ENCODE data around the gene NFU1.
A peak's percentile ranks its signal among the peaks of the same experiment; 100 is the strongest.
"Not testable (repeated sequence)": the region's sequence is repeated elsewhere in the genome, so short reads cannot be mapped to it uniquely, and the experiment has no call there.

NFU1 gene

DNA sequence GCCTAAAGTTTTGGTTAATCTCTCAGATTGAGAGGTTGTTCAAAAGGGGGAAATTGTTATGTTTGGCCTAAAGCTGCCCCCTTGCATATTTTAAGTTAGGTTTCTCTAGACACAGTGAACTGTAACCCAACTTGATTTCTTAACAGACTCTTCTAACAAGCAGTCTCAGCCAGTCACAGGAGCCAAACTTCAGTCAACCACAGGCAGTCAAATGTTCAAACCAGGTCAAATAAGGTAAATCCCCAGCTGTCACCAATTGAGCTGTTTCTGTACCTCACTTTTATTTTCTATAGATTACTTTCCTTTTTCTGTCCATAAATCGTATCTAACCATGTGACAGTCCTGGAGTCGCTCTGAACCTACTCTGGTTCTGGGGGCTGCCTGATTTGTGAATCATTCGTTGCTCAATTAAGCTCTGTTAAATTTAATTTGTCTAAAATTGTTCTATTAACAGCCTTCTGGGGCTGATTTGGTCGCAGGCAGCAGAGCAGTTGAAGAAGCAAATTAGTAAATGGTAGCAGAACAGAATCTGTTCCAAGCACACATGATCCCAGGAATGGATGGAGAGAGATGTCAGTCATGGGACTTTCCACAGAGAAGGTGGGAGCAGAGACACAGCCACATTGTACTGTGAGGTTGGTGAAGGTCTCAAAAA, 16.4 kb upstream of the NFU1 start:
- DNase-seq: no peak
- intact Hi-C loops (cut with DNase I): loop anchor here (10.0 kb wide), 1 partner anchor 261 kb away; no protein-coding TSS in a partner anchor

DNA sequence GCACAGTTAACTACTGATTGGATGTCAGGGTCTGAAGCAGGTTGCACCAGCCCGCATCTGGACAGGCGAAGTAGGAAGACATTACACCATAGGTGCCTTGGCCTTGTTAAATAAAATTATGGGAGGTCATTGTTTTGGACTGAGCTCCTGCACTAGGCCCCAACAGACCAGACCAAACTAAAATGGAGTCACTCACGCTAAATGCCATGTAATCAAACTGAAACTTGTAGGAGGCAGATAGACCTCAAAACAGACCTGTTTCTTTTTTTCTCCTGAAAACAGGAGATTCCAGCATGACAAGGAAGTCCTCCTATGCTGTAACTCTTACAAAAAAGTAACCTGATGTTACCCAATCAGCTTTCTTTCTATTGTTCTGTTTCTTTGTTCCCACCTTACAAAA, 15.5 kb upstream of the NFU1 start:
- intact Hi-C loops (cut with DNase I): loop anchor here (10.0 kb wide), 1 partner anchor 262 kb away; no protein-coding TSS in a partner anchor
- no peak for DNase-seq

DNA sequence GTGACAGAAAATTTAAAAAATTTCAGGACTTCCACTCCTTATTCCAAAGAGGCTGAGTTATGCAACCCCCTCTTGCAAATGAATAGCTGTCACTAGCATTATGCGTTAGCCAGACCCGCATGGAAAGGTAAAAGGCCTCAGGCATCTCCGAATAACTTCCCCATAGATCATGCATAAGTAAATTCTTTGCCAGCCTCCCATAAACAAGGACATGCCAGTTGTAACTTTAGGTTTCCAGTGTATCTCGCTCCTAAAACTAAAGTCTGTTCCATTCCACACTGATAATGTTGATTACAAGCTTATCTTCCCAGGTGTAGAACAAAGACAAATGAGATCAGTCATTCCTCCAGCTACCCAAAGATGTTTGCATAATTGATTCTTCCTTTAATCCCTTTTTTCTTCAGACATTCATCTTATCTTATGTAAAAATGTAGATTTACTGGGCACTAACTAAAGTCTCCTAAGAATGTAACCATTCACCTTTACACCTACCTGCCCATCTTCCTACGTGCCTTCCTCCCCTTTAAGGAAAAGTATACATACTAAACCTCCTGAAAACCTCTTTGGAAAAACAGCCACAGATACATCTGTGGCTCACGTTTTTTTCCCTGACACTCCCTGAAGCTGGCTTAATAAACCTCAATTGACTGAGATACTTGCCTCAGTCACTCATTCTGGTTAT, 13.6 kb upstream of the NFU1 start:
- intact Hi-C loops (cut with DNase I): loop anchor here (10.0 kb wide), 1 partner anchor 264 kb away; no protein-coding TSS in a partner anchor
- no peak for DNase-seq

DNA sequence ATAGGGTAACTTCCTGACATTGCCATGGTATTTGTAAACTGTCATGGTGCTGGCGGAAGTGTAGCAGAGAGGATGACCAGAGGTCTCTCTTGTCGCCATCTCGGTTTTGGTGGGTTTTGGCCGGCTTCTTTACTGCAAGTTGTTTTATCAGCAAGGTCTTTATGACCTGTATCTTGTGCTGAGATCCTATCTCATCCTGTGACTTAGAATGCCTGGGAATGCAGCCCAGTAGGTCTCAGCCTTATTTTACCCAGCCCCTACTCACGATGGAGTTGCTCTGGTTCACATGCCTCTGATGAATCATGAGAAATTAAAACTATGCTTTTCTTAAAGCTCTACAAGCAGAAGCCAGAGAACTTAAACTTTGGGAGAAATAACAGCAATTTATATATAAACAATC, 12.7 kb upstream of the NFU1 start:
- DNase-seq: no peak
- intact Hi-C loops (cut with DNase I): loop anchor here (10.0 kb wide), 2 partner anchors 55 to 265 kb away; no protein-coding TSS in a partner anchor

DNA sequence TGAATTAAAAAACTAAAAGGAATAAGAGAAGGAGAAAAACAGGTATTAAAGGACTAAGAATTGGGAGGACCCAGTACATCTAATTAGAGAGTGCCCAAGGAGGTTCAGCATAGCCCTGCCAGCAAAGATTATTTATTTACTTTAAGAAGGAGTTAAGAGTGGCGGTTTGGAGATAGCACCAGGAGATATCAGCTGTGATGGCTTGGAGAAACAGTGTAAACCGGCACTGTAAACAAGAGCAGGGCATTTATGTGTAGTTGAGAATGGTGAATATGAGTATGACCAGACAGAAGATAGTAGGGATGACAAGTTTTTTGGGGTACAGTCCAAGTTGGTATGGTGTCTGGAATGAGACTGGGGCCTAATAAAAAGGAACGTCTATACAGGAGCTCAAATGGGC, 6.4 kb upstream of the NFU1 start:
- DNase-seq: not testable (repeated sequence)
- intact Hi-C loops (cut with DNase I): loop anchor here (10.0 kb wide), 1 partner anchor 61 kb away; no protein-coding TSS in a partner anchor

DNA sequence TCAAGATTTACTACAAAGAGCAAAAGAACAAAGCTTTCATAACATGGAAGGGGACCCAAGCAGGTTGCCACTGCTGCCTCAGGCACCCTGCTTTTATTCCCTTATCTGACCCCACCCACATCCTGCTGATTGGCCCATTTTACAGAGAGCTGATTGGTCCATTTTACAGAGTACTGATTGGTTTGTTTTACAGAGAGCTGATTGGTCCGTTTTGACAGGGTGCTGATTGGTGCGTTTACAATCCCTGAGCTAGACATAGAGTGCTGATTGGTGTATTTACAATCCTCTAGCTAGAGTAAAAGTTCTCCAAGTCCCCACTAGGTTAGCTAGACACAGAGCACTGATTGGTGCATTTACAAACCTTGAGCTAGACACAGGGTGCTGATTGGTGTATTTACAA, 2.3 kb upstream of the NFU1 start:
- not testable (repeated sequence) for DNase-seq
- intact Hi-C loops (cut with DNase I): loop anchor here (10.0 kb wide), 1 partner anchor 105 kb away; no protein-coding TSS in a partner anchor

DNA sequence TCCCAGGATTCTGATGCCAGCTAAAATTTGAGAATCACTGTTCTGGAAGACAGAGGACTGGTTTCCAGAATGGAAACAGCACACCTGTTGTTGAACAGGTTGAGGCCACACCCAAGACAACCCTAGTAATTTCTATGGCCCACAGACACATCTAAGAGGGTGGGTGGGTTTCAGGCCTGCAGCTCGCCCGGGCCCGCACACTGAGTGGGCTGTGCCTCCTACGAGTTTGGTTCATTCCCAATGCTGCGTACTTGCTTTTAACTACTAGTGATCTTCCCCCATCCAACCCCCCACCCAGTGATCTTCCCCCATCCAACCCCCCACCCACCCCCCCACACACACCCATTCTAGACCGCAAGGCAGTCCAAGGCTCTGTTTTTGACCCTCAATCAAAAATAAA, 1.3 kb upstream of the NFU1 start:
- intact Hi-C loops (cut with DNase I): loop anchor here (10.0 kb wide), 1 partner anchor 106 kb away; no protein-coding TSS in a partner anchor
- DNase-seq: no peak

DNA sequence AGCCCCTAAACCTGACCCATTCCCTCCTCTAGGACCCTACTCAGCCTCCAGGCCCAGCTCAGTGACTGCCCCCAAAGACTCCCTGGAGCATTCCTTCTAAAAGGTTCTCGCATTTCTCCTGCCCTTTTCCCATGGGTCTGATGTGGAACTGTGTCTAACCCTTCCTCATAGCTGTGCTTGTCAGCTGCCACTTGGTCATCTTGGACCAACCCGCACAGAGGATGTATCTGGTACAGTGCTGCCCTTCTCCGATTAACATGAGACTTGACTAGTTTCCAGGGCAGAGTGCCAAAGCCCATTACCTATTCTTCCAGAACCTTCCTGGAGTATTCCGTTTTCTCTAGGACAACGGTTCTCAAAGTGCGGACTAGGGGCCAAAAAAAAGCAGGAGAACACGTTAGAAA, 518 bp upstream of the NFU1 start:
- intact Hi-C loops (cut with DNase I): loop anchor here (1.0 to 10.0 kb wide), 3 partner anchors 51 to 207 kb away; no protein-coding TSS in a partner anchor

DNA sequence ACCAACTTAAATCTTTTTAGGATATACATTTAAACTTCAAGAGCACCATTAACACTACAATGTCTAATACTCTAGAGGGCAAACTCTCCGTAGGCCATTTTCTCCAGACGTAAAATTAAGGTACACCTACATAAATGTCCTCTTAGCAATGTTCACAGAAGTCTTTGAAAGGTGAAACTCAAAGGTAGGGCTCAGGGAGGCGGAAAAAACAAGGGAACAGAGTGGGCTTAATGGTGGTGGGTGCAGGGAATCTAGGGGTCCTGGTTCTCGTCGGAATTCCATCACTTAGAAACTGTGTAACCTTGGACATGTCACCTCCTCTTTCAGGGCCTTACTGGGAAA, 668 bp downstream of the NFU1 start:
- DNase-seq: no peak
- intact Hi-C loops (cut with DNase I): loop anchor here (2.0 to 10.0 kb wide), 2 partner anchors 108 to 208 kb away; no protein-coding TSS in a partner anchor

More for the DNA sequence above, 518 bp upstream of the NFU1 start:
- peak in 1 of 10 donors; percentile 18 for DNase-seq

DNA sequence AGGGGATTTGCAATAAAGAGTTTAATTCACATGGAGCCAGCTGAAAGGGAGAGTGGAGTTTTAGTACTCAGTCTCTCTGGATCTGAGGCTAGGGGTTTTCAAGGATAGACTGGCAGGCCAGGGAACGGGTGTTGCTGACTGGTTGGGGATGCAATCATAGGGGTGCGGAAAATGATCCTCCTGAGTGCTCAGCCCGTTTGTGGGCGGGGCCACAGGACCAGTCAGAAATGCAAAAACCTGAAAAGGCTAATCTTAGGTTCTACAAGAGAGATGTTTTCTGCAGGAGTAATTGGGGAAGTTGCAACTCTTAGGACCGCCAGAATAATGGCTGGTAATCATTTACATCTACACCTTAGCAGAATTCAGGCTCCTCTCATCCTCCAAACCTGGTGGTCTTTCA, 2.5 kb downstream of the NFU1 start:
- DNase-seq: no peak
- intact Hi-C loops (cut with DNase I): loop anchor here (10.0 kb wide), 1 partner anchor 110 kb away; no protein-coding TSS in a partner anchor

DNA sequence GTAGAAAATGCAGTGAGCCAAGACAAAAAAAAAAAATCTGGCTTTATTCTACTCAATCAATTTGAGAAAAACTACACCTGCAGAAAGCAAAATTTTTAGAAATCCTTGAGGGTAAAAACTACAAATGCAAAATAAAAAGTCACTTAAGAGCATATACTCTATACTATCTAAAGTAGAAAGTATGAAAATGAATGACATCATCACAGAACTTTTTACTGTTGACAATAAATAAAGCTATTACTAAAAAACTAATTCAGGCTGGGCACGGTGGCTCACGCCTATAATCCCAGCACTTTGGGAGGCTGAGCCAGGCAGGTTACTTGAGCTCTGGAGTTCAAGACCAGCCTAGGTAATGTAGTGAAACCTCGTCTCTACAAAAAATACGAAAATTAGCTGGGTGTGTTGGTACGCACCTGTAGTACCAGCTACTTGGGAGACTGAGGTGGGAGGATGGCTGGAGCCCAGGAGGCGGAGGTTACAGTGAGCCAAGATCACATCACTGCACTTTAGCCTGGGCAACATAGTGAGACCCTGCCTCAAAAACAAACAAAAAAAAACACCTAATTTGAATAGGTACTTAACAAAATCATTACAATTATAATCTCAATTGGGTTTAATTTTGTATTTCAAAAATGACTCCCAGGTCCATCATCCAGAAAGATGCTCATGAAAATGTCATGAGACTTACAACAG, 7.6 kb downstream of the NFU1 start:
- intact Hi-C loops (cut with DNase I): loop anchor here (10.0 kb wide), 1 partner anchor 115 kb away; no protein-coding TSS in a partner anchor
- no peak for DNase-seq

DNA sequence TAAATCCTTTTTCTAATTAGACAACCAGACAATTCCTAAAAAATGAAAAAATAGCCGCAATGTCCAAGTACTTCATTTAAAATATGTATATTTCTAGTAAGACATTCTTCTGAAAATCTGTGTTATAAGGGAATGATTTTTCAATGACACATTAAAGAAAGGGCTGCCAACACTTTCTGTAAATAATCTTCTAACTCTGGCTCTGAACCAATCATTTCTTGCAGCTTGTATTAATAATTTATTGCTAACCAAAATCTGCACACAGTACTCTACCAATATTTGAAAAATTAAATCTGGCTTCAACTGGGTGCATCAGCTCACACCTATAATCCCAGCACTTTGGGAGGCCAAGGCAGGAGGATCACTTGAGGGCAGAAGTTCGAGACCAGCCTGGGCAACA, 8.3 kb downstream of the NFU1 start:
- DNase-seq: no peak
- intact Hi-C loops (cut with DNase I): no loop called here

DNA sequence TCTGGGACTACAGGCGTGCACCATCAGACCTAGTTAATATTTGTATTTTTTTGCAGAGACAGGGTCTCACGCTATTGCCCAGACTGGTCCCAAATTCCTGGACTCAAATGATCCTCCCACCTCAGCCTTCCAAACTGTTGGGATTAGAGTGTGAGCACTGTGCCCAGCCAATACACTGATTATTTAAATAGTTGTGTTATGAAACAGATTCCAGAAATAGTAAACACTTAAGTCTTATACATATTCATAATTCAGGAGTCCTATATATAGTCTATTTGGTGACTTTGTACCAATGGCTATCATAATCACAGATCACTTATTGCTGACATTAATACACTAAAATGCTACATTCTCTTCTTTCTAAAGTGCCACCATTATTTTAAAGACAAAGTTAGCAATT, 12.8 kb downstream of the NFU1 start:
- DNase-seq: no peak
- intact Hi-C loops (cut with DNase I): no loop called here

DNA sequence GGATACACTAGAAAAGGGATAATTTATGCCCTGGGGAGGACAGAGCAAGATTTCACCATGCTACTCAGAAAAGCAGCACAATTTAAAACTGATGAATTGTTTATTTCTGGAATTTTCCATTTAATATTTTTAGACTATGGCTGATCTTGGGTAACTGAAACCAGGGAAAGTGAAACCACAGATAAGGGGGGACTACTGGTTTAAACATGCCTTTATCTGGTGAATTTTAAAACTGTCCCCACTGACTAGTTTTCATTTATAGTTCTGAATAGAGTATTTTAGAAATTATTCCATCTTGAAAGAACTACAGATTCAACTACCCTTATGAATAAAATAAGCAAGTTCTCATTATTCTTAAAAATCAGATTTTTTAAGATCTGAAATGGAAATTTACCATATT, 15.0 kb downstream of the NFU1 start:
- intact Hi-C loops (cut with DNase I): no loop called here
- no peak for DNase-seq

DNA sequence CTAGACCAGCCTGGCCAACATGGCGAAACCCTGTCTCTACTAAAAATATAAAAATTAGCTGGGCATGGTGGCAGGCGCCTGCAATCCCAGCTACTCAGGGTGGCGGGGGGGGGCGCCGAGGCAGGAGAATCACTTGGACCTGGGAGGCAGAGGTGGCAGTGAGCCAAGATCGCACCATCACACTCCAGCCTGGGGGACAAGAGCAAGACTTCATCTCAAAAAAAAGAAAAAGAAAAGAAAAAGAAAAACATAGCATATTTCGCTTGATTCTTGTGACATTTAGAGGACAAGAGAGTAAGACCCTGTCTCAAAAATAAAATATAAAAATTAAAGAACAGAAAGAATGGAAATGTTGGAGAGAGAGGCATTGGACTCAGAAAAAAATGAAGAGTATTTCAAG, 18.1 kb downstream of the NFU1 start:
- intact Hi-C loops (cut with DNase I); DNase-seq: not testable (repeated sequence)

DNA sequence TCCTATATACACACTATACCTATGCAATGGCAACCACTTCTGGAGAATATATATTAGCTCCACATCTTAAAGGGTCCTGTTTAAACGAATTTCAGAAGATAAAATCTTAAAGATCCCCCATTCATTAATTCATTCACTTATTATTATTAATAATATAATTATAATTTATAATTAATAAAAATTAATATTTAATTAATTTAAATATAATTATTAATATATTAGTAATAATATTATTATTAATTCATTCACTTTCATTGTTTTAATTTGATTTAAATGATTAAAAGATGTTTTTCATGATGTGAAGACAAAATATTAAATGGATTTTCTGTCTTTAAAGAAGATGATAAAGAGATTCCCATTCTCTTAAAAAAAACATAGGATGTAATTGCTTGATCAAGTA, 21.1 kb downstream of the NFU1 start:
- DNase-seq: no peak
- intact Hi-C loops (cut with DNase I): no loop called here

DNA sequence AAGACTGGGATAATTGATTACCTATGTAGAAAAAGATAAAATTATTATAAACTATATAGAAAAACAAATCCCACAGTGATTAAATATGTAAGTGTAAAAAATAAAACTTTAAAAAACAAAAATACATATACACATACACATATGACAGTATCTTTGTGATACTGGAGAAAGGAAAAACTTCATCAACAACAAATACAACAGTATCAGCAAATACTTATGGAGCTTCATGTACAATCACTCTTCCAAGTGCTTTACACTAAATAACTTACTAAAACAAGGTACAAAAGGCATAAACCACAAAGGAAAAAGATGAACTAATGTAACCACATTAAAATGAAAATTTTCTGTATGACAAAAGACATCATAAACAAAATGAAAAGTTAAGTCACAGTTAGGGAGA, 26.1 kb downstream of the NFU1 start:
- no peak for DNase-seq
- intact Hi-C loops (cut with DNase I): no loop called here

DNA sequence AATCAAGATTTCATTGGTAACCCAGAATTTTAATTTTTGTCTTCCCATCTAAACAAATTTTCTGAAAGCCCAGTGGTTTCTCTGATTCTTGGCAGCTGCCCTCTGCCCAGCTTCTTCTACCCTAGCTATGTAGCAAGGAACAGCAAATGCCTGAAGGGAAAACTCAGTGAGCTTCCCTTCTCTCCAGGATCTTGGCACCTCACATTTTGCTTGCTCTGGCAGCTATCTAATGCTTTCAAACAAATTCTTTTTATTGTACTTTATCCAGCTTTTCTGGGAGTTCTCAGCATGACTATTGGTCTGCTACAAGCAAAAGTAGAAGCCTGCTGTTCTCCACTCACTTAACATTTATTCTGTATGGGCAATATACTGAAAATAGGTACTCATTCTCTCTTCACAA, 31.9 kb downstream of the NFU1 start:
- intact Hi-C loops (cut with DNase I): no loop called here
- DNase-seq: no peak

DNA sequence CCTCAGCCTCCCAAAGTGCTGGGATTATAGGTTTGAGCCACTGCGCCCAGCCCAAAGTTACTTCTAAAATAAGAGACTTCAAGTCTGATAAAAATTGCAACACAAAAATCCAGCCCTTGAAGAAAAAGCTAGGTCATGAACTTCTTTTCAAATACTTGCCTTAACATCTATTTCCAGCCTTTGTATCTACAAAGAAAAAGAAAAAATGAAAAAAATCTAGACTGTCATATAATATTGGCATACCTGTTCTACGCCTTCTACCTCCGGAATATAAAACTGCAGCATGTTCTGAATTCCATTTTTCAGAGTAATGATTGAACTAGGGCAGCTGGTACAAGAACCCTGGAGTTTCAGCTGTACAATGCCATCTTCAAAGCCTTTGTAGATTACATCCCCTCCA, 37.1 kb downstream of the NFU1 start:
- DNase-seq: peak in 1 of 10 donors; percentile 47
- intact Hi-C loops (cut with DNase I): no loop called here

DNA sequence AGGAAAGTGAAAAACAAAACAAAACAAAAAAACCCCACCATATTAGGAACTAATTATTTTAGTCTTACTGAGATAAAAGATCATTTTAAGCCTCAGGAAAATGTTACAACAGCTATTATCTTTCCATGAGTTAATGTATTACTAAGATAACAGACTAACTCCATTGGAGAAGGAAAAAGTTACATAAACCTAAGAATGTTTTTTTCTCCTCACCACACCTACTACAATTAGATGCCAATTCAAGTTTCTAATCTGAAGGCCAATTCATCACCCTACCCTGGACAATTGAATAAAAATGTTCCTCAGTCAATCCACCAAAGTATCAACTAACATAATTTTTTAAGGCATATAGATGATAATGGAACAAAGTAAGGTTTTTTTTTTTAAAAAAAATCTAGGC, 40.0 kb downstream of the NFU1 start:
- DNase-seq: no peak
- intact Hi-C loops (cut with DNase I): no loop called here

DNA sequence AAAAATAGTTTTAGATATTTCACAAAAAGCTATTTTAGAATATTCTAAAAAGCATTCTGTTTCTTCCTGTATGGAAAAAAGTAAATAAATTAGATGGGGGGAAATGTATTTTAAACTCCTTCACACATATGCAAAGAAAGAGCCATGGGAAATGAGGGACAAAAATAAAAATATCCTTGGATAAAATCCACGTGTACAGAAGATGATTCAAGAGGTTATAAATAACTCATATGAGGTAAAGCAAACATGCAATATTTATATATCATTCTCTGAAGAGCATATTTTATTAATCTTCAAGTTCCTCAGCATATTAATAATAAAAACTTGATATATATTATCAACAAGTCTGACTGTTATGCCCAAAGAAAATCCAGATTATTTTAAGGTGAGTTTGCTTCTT, 41.4 kb downstream of the NFU1 start:
- no peak for DNase-seq

More for the DNA sequence above, 41.4 kb downstream of the NFU1 start:
- intact Hi-C loops (cut with DNase I): no loop called here

Data from posterior cingulate gyrus (tissue), 11 donors.